ENCODE measurements around the gene TEKT5.
"Not testable (repeated sequence)": the region's sequence is repeated elsewhere in the genome, so short reads cannot be mapped to it uniquely, and the experiment has no call there.

Gene TEKT5

GRCh38 chr16:10694830-10695229, at the start of gene TEKT5:
TSS of gene TEKT5 (minus strand) at chr16:10694930. CDS start at chr16:10694873, 57 bp downstream.
- DNase-seq: no peak

DNA sequence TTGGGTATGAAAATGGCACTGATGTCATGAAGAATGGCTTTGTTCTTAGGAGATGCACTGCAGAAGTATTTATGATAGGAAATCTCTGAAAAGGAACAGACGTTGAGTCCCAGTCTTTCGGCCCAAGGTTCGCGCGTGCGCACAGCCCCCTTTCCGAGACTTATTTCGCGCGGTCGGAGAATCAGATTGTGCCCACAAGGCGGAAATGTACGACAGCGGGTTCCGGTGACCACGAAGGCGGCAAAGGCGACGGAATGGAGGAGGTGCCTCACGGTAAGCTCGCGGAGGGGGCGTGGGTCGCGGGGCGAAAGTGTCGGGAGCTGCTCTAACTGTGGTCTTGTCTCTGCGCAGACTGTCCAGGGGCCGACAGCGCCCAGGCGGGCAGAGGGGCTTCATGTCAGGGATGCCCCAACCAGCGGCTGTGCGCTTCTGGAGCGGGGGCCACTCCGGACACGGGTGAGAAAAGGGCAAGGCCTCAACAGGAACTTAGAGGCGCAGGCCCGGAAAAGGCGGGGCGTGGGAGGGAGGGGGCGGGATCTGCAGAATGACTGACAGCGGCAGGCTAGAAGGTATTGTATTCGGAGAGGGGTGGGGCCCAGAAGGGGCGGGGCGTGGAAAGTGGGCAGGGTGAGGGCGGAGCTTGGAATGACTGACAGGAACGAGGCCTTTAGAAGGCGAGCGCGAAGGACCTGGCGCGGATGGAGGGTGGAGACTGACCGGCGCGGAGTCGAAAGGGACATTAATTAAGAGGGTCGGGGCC, 49.1 kb upstream of the TEKT5 start, which contains the start of gene NUBP1:
NUBP1 (plus strand) TSS at position 233 of the 760 bp plus-strand sequence; CDS start at position 255, 22 bp downstream.
- DNase-seq: peak; percentile 99

DNA sequence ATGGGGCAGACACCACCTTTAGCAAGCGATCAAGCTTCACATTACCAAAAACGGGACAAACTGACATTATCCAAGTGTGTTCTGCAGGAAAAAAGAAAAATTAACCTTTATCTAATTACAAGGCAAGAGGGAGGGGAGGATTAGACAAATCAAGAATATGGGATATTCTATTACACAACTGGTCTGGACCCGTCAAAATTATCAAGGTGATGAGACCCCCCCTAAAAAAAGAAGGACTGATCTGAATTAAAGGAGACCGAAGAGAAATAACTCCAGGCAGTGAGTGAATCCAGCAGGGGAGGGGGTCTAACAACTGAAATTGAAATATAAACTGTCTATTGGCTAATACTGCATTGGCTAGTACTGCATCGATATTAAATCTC, 48.5 kb upstream of the TEKT5 start:
- DNase-seq: no peak

DNA sequence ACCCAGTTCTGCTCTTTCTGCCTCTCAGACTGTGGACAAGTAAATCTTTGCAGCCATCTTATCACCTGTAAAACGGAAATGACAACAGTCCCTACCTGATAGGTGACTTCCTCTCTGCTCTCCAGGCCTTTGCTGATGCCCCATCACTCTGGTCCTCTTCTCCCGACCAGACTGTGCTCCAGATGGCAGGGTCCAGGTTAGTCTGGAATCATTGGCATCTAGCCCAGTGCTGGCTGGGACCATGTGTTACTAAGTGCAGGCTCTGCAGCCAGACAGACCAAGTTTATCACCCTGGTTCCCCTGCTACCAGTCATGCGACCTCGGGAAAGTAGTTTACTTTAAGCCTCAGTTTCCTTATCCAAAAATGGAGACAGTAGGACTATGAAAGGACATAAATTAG, 47.1 kb upstream of the TEKT5 start:
- no peak for DNase-seq

- not testable (repeated sequence) for DNase-seq
These were observed 46.5 kb upstream of the TEKT5 start for GRCh38 chr16:10741249-10741648.

GRCh38 chr16:10740845-10741208, 46.1 kb upstream of the TEKT5 start:
- DNase-seq: no peak

DNA sequence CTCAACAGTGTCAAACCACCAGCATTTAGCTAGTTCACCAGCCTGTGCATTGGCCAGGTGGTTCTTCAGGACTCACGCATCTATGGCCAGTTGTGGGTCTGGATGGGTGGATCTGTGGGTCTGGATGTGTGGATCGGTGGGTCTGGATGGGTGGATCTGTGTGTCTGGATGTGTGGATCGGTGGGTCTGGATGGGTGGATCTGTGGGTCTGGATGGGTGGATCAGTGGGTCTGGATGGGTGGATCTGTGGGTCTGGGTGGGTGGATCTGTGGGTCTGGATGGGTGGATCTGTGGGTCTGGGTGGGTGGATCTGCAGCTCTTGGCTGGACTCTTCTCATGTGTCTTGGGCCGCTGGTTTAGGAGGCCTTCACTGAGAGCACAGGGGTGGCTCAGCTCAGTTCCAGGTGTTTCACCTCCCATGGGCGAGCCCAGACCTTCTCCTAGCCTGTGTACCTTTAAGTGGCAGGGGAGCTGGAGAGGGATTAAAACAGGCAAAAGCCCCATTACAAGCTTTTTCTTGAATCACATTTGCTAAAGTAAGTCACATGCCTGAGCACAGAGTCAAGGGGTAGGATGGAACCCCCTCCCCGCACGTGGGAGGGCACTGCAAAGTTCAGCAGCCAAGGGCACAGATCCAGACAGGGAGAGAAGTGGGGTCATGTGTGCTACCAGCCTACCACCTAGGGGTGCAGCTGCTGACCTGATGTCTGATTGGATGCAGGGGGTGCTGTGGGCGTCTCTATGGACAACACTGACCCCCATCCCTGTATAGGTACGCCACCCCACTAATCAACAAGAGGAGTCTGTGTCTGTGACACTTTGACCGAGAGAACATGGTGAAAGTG, 45.5 kb upstream of the TEKT5 start:
- no peak for DNase-seq

DNA sequence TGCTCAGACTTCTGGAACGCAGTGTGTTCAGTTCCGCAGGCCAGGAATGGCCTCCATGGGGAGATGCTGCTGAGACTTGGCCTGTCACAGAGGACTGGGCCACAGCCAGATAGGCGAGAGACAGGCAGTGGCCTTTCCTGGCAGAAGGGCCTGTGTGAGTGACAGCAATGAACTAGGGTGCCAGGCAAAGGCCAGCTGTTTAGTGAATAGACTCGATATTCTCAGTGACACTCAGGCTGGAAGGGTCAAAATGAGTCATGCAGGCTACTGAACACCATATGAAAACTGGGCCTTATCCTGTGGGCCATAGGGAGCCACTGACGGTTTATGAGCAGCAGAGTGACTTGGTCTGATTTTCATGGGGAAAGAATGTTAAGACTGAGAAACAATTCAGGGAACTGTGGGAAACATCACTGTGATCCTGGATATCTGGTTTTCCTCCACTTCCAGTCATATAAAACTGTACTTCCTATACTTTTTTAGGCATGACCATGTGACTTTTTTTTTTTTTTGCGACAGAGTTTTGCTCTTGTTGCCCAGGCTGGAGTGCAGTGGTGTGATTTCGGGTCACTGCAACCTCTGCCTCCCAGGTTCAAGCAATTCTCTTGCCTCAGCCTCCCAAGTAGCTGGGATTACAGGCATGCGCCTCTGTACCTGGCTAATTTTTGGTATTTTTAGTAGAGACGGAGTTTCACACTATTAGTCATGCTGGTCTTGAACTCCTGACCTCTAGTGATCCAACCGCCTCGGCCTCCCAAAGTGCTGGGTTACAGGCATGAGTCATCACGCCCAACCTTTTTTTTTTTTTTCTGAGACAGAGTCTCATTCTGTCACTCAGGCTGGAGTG, 43.7 kb upstream of the TEKT5 start:
- peak; percentile 58 for DNase-seq

- peak; percentile 24 for DNase-seq
These were observed 42.4 kb upstream of the TEKT5 start for GRCh38 chr16:10737068-10737625.

DNA sequence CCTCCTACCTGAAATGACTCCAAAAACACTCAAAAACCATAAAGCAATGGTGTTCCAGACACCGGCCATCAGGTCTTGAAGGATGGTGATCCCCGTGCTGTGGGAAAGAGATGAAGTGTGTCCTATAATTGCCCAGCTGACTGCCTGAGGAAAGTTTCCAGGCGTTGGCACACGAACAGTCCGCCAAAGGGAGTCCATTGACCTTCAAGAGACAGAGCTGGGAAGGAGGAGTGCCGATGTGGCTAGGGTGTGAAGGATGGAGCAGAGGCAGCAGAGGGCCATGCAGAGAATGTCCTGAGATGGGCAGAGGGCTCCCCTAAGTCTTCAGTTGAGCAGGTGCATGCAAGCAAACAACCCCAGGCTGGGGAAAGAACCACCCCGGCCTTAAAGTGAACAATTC, 37.1 kb upstream of the TEKT5 start:
- no peak for DNase-seq

DNA sequence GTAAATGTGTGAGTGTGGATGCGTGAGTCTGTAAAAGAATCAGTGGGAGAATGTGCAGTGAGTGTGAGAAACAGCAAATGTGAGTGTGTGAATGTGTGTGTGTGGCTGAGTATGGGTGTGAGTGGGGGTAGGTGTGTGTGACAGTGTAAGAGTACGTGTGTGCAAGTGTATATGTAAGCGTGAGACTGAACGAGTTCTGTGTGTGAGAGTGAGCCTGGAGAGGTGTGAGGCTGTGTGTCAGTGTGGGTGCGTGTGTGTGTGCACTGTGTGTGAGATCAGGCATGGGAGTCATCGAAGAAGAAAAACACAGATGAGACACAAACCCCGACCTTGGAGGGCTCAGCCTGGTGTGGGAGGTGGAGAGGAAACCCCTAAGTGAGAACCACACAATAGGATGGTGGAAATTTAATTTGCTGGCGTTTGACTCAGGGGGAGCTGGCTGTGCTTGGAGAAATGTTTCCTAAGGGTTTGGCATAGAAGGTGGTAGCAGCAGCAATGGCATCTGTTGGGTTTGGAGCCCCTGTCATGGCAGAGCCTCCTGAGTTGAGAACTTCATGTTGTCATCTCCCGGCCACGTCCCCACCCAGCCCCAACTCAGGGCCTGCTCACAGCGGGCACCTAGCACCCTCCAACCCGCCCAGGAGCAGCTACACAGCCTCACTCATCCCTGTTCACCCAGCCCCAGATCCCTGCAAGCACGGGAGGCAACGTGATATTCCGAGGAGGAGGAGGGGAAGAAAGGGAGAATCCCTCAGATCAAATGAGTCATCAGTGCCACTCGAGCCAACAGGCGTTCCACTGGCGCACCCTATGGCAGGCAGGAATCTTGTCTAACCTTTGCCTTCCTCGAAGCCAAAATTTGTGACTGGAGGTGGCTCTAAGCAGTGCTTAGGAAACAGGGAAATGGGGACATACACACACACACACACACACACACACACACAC, 34.6 kb upstream of the TEKT5 start:
- no peak for DNase-seq

- no peak for DNase-seq
These were observed 33.5 kb upstream of the TEKT5 start for GRCh38 chr16:10728003-10728887.

GRCh38 chr16:10708969-10709368, 14.2 kb upstream of the TEKT5 start:
- no peak for DNase-seq

GRCh38 chr16:10699756-10700155, 5.0 kb upstream of the TEKT5 start:
- DNase-seq: no peak

DNA sequence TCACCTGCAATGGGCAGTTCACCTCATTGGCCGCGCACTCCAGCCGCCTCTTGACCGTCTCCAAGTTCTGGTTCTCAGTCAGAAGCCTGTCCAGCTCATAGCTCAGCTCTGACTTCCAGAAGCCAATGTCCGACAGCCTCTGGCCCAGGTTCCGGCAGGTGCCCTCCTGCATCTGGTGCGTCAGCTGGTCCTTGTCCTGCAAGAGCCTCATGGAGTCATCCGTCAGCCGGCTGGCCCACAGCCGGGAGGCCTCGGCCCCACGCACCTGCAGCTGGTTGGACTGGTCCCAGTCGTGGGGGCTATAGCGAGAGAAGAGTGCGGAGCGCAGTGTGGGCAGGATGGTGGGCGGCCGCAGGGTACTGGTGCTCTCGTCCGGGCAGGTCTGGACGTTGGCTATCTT, 424 bp downstream of the TEKT5 start:
- DNase-seq: no peak

- no peak for DNase-seq
These were observed 841 bp downstream of the TEKT5 start for GRCh38 chr16:10693889-10694288.

DNA sequence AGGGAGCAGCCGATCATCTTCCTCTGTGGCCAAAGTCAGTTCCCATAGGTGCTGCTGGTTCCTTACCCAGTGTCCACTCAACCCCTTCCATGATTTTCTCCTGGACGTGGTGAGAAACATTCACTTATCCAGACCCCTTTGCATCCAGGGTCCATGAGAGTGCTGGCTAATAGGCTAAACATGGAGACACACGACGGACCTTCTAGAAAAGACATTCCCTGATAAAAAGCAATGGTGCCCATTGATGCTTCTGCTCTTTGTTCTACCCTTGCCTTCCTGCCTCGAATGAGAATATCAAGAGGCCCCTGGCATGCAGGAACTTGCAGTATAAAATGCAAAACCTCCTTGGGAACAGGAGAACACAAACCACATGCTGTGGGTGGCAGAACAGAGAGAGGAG, 2.3 kb downstream of the TEKT5 start:
- no peak for DNase-seq

DNA sequence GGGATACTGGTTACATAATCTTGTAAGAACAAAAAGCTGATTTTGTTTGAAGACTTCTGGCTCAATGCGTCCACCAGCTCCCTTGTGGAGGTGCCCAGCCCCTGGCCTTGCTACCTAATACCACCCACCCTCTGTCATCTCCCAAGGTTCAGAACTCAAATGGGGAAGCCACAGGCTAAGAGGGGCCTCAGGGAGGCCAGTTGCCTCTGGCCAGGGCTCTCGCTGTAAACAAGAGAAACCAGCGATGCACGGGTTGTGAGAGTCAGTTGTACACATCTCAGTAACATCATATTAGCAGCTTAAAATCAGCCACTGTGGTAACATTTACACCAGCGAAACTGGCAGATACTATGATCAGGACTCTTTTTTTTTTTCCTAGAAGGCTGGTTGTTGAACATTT, 6.0 kb downstream of the TEKT5 start:
- DNase-seq: no peak

GRCh38 chr16:10688291-10688690, 6.4 kb downstream of the TEKT5 start:
- no peak for DNase-seq

GRCh38 chr16:10685709-10686108, 9.0 kb downstream of the TEKT5 start:
- DNase-seq: no peak
